SJCRH30 (cell line): ENCODE data around the gene PRR7. TPM values are rescaled to one million over a fixed set of nuclear protein-coding genes. Genes with fewer than 3 reads are reported as not detected.

Experiments
- DNase-seq, 2 experiments: peaks; one replicate each; pipeline ENCODE4 v3.0.0-alpha.2; 2015 to 2020
- H3K27ac ChIP-seq: fragments of 250-450 bp; sonication (Bioruptor Pico); 2 replicates; pipeline ENCODE4 v1.5.1; 2020; ENCODE audit warnings: mild to moderate bottlenecking, moderate library complexity
- H3K27me3 ChIP-seq: fragments of 250-450 bp; sonication (Bioruptor Pico); 2 replicates; pipeline ENCODE4 v1.5.1; 2020; ENCODE audit warnings: mild to moderate bottlenecking, moderate library complexity
- H3K36me3 ChIP-seq: fragments of 250-450 bp; sonication (Bioruptor Pico); 2 replicates; pipeline ENCODE4 v1.5.1; 2020; ENCODE audit warnings: mild to moderate bottlenecking, moderate library complexity
- H3K4me1 ChIP-seq: fragments of 250-450 bp; sonication (Bioruptor Pico); 2 replicates; pipeline ENCODE4 v1.5.1; 2020; ENCODE audit warnings: mild to moderate bottlenecking, moderate library complexity
- H3K4me3 ChIP-seq: fragments of 250-450 bp; sonication (Bioruptor Pico); 2 replicates; pipeline ENCODE4 v1.5.1; 2020; ENCODE audit warnings: mild to moderate bottlenecking, moderate library complexity
- H3K9me3 ChIP-seq: fragments of 250-450 bp; sonication (Bioruptor Pico); replicated peaks from 2 replicates; pipeline ENCODE4 v1.5.1; 2020; ENCODE audit warnings: mild to moderate bottlenecking, moderate library complexity
- total RNA-seq: library from RNA; depleted of rRNA; stranded (reverse); fragments of >200 nt; shearing (Covaris generic); gene quantifications from 2 replicates; pipeline ENCODE4 v1.2.3, GENCODE V29; 2014

PRR7 gene
- total RNA-seq, 1 experiment from 2014 or later: 6.4 TPM

GRCh38 chr5:177495243-177496060 is 48.8 kb downstream of the PRR7 start:
- peaks cover 33% of the 10 kb centered on the region for H3K4me1 ChIP-seq
- peak overlapping the region; percentile 76 for H3K4me3 ChIP-seq
- no peaks in the 10 kb centered on the region for H3K9me3 ChIP-seq
- H3K27me3 ChIP-seq: no peaks in the 10 kb centered on the region
- peak; percentile 91 to 93 for DNase-seq
- H3K36me3 ChIP-seq: peaks cover 20% of the 10 kb centered on the region
- H3K27ac ChIP-seq: peak overlapping the region; percentile 90

GRCh38 chr5:177496070-177496726 is 49.6 kb downstream of the PRR7 start:
- H3K27me3 ChIP-seq: no peaks in the 10 kb centered on the region
- peak overlapping the region; percentile 76 for H3K4me3 ChIP-seq
- peak overlapping the region; percentile 90 for H3K27ac ChIP-seq
- H3K4me1 ChIP-seq: peaks cover 37% of the 10 kb centered on the region
- DNase-seq: peak; percentile 51 to 62
- H3K9me3 ChIP-seq: no peaks in the 10 kb centered on the region
- H3K36me3 ChIP-seq: peaks cover 14% of the 10 kb centered on the region

- Histone ChIP-seq H3K9me3 (no peaks in the 10 kb centered on the region), H3K4me1 (peaks cover 37% of the 10 kb centered on the region), H3K27me3 (no peaks in the 10 kb centered on the region), H3K27ac (peak overlapping the region; percentile 90), H3K4me3 (peak overlapping the region; percentile 76), H3K36me3 (peaks cover 12% of the 10 kb centered on the region)
- peak; percentile 92 to 93 for DNase-seq
Observed at GRCh38 chr5:177496727-177497291, 50.2 kb downstream of the PRR7 start.

- Histone ChIP-seq H3K4me3 (peak within 1 kb of the TSS; percentile 76), H3K9me3 (no peaks in the 10 kb centered on the region), H3K27me3 (no peaks in the 10 kb centered on the region), H3K4me1 (peaks cover 37% of the 10 kb centered on the region), H3K36me3 (peaks cover 8% of the 10 kb centered on the region), H3K27ac (peak within 1 kb of the TSS; percentile 90)
- DNase-seq: peak; percentile 96 to 98
Observed at GRCh38 chr5:177497292-177498012, 50.8 kb downstream of the PRR7 start, which contains the start of gene PDLIM7. Gene PDLIM7 (minus strand): TSS chr5:177497604. CDS start chr5:177496512, 1,092 bp downstream.

GRCh38 chr5:177498013-177498787 is 51.6 kb downstream of the PRR7 start:
- H3K9me3 ChIP-seq: no peaks in the 10 kb centered on the region
- H3K27me3 ChIP-seq: no peaks in the 10 kb centered on the region
- H3K4me1 ChIP-seq: peaks cover 37% of the 10 kb centered on the region
- H3K36me3 ChIP-seq: peaks cover 4% of the 10 kb centered on the region
- no peak overlapping the region for H3K27ac ChIP-seq
- H3K4me3 ChIP-seq: peak overlapping the region; percentile 76
- DNase-seq: no peak

GRCh38 chr5:177499842-177500241 is 53.2 kb downstream of the PRR7 start:
- Histone ChIP-seq H3K9me3 (no peaks in the 10 kb centered on the region), H3K36me3 (no peaks in the 10 kb centered on the region), H3K4me1 (peaks cover 27% of the 10 kb centered on the region), H3K27ac (no peak overlapping the region), H3K4me3 (no peak overlapping the region), H3K27me3 (no peaks in the 10 kb centered on the region)
- no peak for DNase-seq

GRCh38 chr5:177500685-177501522 is 54.3 kb downstream of the PRR7 start:
- Histone ChIP-seq H3K4me3 (no peak overlapping the region), H3K9me3 (no peaks in the 10 kb centered on the region), H3K27me3 (no peaks in the 10 kb centered on the region), H3K36me3 (no peaks in the 10 kb centered on the region), H3K27ac (no peak overlapping the region), H3K4me1 (peaks cover 17% of the 10 kb centered on the region)
- DNase-seq: peak; percentile 91 to 96

GRCh38 chr5:177501874-177502678 is 55.5 kb downstream of the PRR7 start:
- Histone ChIP-seq H3K36me3 (no peaks in the 10 kb centered on the region), H3K4me3 (no peak overlapping the region), H3K4me1 (peaks cover 15% of the 10 kb centered on the region), H3K9me3 (no peaks in the 10 kb centered on the region), H3K27me3 (no peaks in the 10 kb centered on the region), H3K27ac (no peak overlapping the region)
- no peak for DNase-seq

- Histone ChIP-seq H3K36me3 (no peaks in the 10 kb centered on the region), H3K4me3 (no peak overlapping the region), H3K4me1 (peaks cover 15% of the 10 kb centered on the region), H3K27ac (no peak overlapping the region), H3K27me3 (no peaks in the 10 kb centered on the region), H3K9me3 (no peaks in the 10 kb centered on the region)
- DNase-seq: no peak
Observed at GRCh38 chr5:177502886-177503285, 56.3 kb downstream of the PRR7 start.

GRCh38 chr5:177503351-177504085 is 56.9 kb downstream of the PRR7 start:
- no peak overlapping the region for H3K4me3 ChIP-seq

GRCh38 chr5:177504086-177505056 is 57.8 kb downstream of the PRR7 start:
- Histone ChIP-seq H3K36me3 (no peaks in the 10 kb centered on the region), H3K27me3 (no peaks in the 10 kb centered on the region), H3K9me3 (no peaks in the 10 kb centered on the region), H3K4me3 (no peak overlapping the region), H3K4me1 (peaks cover 17% of the 10 kb centered on the region), H3K27ac (no peak overlapping the region)
- no peak for DNase-seq

More at GRCh38 chr5:177503351-177504085, 56.9 kb downstream of the PRR7 start:
- Histone ChIP-seq H3K27ac (no peak overlapping the region), H3K27me3 (no peaks in the 10 kb centered on the region), H3K36me3 (no peaks in the 10 kb centered on the region), H3K9me3 (no peaks in the 10 kb centered on the region), H3K4me1 (peaks cover 9% of the 10 kb centered on the region)
- no peak for DNase-seq
